ENCODE results near the gene YY2. TPM values are rescaled to one million over a fixed set of nuclear protein-coding genes. Genes with fewer than 3 reads are reported as not detected.

Gene YY2
- 0.65 and 1.5 TPM in 2 replicates for total RNA-seq

DNA sequence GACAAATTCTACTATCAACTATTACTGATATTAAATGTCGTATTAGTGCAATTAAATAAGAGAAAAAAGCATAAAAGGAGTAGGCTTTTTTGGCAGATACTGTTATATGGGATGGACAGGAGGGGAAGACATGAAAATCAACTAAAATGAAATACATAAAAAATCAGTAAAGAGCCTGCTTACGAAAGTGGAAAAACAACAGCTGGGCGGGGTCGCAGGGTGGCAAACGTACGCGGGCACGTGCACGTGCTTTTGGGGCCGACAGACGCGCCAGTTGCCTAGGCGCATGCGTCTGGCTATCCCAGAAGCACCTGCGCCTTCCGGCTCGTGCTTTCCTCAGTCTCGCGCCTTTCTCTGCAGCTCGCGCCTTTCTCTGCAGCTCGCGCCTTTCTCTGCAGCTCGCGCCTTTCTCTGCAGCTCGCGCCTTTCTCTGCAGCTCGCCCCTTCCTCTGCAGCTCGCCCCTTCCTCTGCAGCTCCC is at the start of gene YY2:
YY2 (plus strand) TSS at position 51 of the 479 bp plus-strand sequence. CDS start 498 bp downstream, outside the sequence.

DNA sequence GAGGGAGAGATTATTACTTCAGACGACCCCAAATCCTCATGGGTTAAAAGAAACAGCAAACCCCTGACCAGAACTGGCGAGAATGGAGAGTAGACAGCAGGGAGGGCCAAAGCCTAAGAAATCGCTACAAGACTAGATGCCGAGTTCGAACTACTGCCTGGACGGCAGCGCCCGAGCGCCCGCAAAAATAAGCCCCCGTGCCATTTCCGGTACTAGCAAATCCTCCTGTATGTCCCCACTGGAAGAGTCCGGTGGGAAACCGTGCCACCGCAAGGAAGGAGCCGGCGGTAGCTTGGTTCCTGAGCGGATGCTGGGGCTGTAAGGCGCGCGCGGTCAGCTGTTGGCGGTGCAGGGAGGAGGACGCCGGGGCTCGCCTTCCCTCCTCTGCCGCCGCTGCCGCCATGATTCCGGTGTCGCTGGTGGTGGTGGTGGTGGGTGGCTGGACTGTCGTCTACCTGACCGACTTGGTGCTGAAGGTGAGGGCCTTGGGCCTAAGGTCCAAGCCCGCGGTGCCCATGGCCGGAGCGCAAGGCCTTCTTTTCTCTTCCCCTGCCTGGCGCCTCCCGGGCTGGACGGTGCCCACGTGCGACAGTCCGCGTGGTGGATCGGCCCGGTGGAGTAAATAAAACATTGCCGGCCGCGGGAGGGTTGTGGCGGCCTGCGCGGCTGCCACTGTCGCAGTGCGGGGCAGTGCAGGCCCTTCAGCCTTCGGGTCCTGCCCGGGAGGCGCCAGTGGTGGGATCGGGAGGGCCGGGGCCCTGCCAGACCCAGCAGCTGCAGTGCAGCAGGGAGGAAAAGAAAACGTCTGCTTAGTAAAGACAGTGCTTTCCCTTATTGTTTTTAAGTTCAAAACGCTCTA is 16.2 kb upstream of the YY2 start, which contains the start of gene MBTPS2:
MBTPS2 (plus strand) TSS at position 284 of the 859 bp plus-strand sequence; CDS start at position 402, 118 bp downstream.

Small RNA genes within 50 kb of the gene (small RNA-seq; reads per million reads assigned to genes)
- gene U73479.1 = not detected

Other genes with a start within 250 kb of the YY2 start
- not detected in 2 replicates for gene KLHL34, start 197.7 kb upstream of the YY2 start, total RNA-seq
- gene SMPX, start 97.9 kb upstream of the YY2 start, total RNA-seq = not detected in 2 replicates
- 5.6 and 7.8 TPM in 2 replicates for gene MBTPS2, start 16.4 kb upstream of the YY2 start, total RNA-seq
- gene SMS, start 84.7 kb downstream of the YY2 start, total RNA-seq = 119 and 141 TPM in 2 replicates
- gene PHEX, start 176.3 kb downstream of the YY2 start, total RNA-seq = 0.96 and 0.98 TPM in 2 replicates